Neural crest cell (in vitro differentiated cells): Measurements from ENCODE around the gene CKS1B. TPM values are rescaled to one million over a fixed set of nuclear protein-coding genes. Genes with fewer than 3 reads are reported as not detected.

Experiments used
- DNase-seq: peaks from one replicate; pipeline ENCODE4 v3.0.0; 2021; ENCODE audit warnings: low read depth, mixed read lengths, low spot score
- H3K27ac Mint-ChIP-seq: one replicate; pipeline ENCODE4 v1.8.0; 2021; ENCODE audit warnings: mild to moderate bottlenecking, mixed read lengths; ENCODE audit not compliant: unreplicated experiment
- H3K27me3 Mint-ChIP-seq: 2 replicates; pipeline ENCODE4 v1.8.0; 2021; ENCODE audit warnings: low read depth, mild to moderate bottlenecking, mixed read lengths
- H3K36me3 Mint-ChIP-seq: 2 replicates; pipeline ENCODE4 v1.8.0; 2021; ENCODE audit warnings: low read depth, mild to moderate bottlenecking, mixed read lengths
- H3K4me1 Mint-ChIP-seq: 2 replicates; pipeline ENCODE4 v1.8.0; 2021; ENCODE audit warnings: mixed read lengths
- H3K4me3 Mint-ChIP-seq: one replicate; pipeline ENCODE4 v1.8.0; 2021; ENCODE audit warnings: mild to moderate bottlenecking, mixed read lengths
- H3K9me3 Mint-ChIP-seq: 2 replicates; pipeline ENCODE4 v1.8.0; 2021; ENCODE audit warnings: mixed read lengths
- CTCF ChIP-seq: fragments of 200-600 bp; sonication (generic); conservative IDR thresholded peaks from 2 replicates; pipeline ENCODE4 v1.5.0; 2021; ENCODE audit warnings: antibody characterized with exemption, mild to moderate bottlenecking
- microRNA-seq: library from miRNA; unstranded; fragments of <30 nt; microRNA quantifications from one replicate; pipeline ENCODE4, GENCODE V29; 2020
- total RNA-seq: library from RNA; stranded (reverse); gene quantifications from 2 replicates; pipeline ENCODE4 v1.2.1, GENCODE V29; 2021

The CKS1B gene
- total RNA-seq, 1 donor from 2014 or later = 211 TPM

GRCh38 chr1:155026588-155026987 is 52.1 kb downstream of the CKS1B start:
- TF ChIP-seq CTCF = no peak
- no peak for DNase-seq
- H3K9me3 Mint-ChIP-seq = no peaks in the 10 kb centered on the region
- no peaks in the 10 kb centered on the region for H3K36me3 Mint-ChIP-seq
- no peak overlapping the region for H3K4me3 Mint-ChIP-seq
- H3K4me1 Mint-ChIP-seq = no peaks in the 10 kb centered on the region
- no peak overlapping the region for H3K27ac Mint-ChIP-seq
- no peaks in the 10 kb centered on the region for H3K27me3 Mint-ChIP-seq

Small RNAs within 50 kb of the gene (microRNA-seq; reads per million reads assigned to microRNA genes)
- not detected for gene MIR4258

Other genes starting within 250 kb of the CKS1B start
- 0.84 and 1.1 TPM in 2 replicates for gene KCNN3, start 104.4 kb upstream of the CKS1B start, total RNA-seq
- 33.8 and 37.0 TPM in 2 replicates for gene PMVK, start 38.0 kb upstream of the CKS1B start, total RNA-seq
- gene PBXIP1, start 18.6 kb upstream of the CKS1B start, total RNA-seq = 17.1 and 18.5 TPM in 2 replicates
- gene PYGO2, start 12.9 kb upstream of the CKS1B start, total RNA-seq = 63.3 and 65.1 TPM in 2 replicates
- gene SHC1, start 3.9 kb upstream of the CKS1B start, total RNA-seq = 90.3 and 92.9 TPM in 2 replicates
- 76.3 and 81.9 TPM in 2 replicates for gene FLAD1, start 8.7 kb downstream of the CKS1B start, total RNA-seq
- gene LENEP, start 18.9 kb downstream of the CKS1B start, total RNA-seq = 1.9 and 2.5 TPM in 2 replicates
- 5.9 and 6.9 TPM in 2 replicates for gene ZBTB7B, start 28.1 kb downstream of the CKS1B start, total RNA-seq
- 1.3 and 3.4 TPM in 2 replicates for gene DCST2, start 59.1 kb downstream of the CKS1B start, total RNA-seq
- gene DCST1, start 59.1 kb downstream of the CKS1B start, total RNA-seq = not detected in 2 replicates
- 82.2 and 85.1 TPM in 2 replicates for gene ADAM15, start 76.6 kb downstream of the CKS1B start, total RNA-seq
- 26.4 and 28.5 TPM in 2 replicates for gene EFNA4, start 89.1 kb downstream of the CKS1B start, total RNA-seq
- gene EFNA3, start 104.2 kb downstream of the CKS1B start, total RNA-seq = 5.6 and 6.6 TPM in 2 replicates
- gene EFNA1, start 153.2 kb downstream of the CKS1B start, total RNA-seq = 0.50 and 0.77 TPM in 2 replicates
- gene SLC50A1, start 161.2 kb downstream of the CKS1B start, total RNA-seq = 23.2 and 25.1 TPM in 2 replicates
- 77.7 and 80.0 TPM in 2 replicates for gene DPM3, start 165.8 kb downstream of the CKS1B start, total RNA-seq
- 125 and 152 TPM in 2 replicates for gene KRTCAP2, start 198.6 kb downstream of the CKS1B start, total RNA-seq
- gene TRIM46, start 199.2 kb downstream of the CKS1B start, total RNA-seq = 9.8 and 10.0 TPM in 2 replicates
- 21.4 TPM in 2 replicates for gene THBS3, start 233.2 kb downstream of the CKS1B start, total RNA-seq
- 36.0 and 38.3 TPM in 2 replicates for gene MTX1, start 234.0 kb downstream of the CKS1B start, total RNA-seq